Measurements from ENCODE around the gene ISLR2.

ISLR2 gene

DNA sequence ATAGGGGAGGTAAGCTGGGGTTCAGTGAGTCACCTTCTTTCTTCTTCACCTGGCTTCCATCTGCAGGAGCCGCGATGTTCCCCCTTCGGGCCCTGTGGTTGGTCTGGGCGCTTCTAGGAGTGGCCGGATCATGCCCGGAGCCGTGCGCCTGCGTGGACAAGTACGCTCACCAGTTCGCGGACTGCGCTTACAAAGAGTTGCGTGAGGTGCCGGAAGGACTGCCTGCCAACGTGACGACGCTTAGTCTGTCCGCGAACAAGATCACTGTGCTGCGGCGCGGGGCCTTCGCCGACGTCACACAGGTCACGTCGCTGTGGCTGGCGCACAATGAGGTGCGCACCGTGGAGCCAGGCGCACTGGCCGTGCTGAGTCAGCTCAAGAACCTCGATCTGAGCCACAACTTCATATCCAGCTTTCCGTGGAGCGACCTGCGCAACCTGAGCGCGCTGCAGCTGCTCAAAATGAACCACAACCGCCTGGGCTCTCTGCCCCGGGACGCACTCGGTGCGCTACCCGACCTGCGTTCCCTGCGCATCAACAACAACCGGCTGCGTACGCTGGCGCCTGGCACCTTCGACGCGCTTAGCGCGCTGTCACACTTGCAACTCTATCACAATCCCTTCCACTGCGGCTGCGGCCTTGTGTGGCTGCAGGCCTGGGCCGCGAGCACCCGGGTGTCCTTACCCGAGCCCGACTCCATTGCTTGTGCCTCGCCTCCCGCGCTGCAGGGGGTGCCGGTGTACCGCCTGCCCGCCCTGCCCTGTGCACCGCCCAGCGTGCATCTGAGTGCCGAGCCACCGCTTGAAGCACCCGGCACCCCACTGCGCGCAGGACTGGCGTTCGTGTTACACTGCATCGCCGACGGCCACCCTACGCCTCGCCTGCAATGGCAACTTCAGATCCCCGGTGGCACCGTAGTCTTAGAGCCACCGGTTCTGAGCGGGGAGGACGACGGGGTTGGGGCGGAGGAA is 2.6 kb downstream of the ISLR2 start:
- H3F3A ChIP-seq (ENCODE audit: insufficient read depth, low read length) = no peaks in the 10 kb centered on the region
- no peaks in the 10 kb centered on the region for H3K9me2 ChIP-seq (ENCODE audit: low read depth, low read length)
- no peak overlapping the region for H2AFZ ChIP-seq (ENCODE audit: low read length)
- no peaks in the 10 kb centered on the region for H4K20me1 ChIP-seq (ENCODE audit: insufficient read depth, low read length)
- H3K27ac ChIP-seq (ENCODE audit: low read depth, low read length, poor library complexity, severe bottlenecking) = no peak overlapping the region
- no peak overlapping the region for H3K4me2 ChIP-seq (ENCODE audit: low read length)
- no peaks in the 10 kb centered on the region for H3K4me1 ChIP-seq (ENCODE audit: insufficient read depth, low read length, severe bottlenecking)
- no peaks in the 10 kb centered on the region for H3K36me3 ChIP-seq (ENCODE audit: insufficient read depth, low read length)
- H3K9me3 ChIP-seq (ENCODE audit: low read length) = no peaks in the 10 kb centered on the region
- no peaks in the 10 kb centered on the region for H3K79me2 ChIP-seq (ENCODE audit: insufficient read depth, low read length)
- H3K9ac ChIP-seq (ENCODE audit: low read length) = no peak overlapping the region
- H3K4me3 ChIP-seq (ENCODE audit: low read depth, low read length, poor library complexity, severe bottlenecking) = no peak overlapping the region
- H3K27me3 ChIP-seq (ENCODE audit: insufficient read depth, low read length) = no peaks in the 10 kb centered on the region
- TF ChIP-seq EZH2 (IDR thresholded peaks at IDR 0.05; ENCODE audit: borderline replicate concordance, low read length) = no peak
- TF ChIP-seq, protein P1, sequence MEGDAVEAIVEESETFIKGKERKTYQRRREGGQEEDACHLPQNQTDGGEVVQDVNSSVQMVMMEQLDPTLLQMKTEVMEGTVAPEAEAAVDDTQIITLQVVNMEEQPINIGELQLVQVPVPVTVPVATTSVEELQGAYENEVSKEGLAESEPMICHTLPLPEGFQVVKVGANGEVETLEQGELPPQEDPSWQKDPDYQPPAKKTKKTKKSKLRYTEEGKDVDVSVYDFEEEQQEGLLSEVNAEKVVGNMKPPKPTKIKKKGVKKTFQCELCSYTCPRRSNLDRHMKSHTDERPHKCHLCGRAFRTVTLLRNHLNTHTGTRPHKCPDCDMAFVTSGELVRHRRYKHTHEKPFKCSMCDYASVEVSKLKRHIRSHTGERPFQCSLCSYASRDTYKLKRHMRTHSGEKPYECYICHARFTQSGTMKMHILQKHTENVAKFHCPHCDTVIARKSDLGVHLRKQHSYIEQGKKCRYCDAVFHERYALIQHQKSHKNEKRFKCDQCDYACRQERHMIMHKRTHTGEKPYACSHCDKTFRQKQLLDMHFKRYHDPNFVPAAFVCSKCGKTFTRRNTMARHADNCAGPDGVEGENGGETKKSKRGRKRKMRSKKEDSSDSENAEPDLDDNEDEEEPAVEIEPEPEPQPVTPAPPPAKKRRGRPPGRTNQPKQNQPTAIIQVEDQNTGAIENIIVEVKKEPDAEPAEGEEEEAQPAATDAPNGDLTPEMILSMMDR (IDR thresholded peaks at IDR 0.05; ENCODE audit: low read length) = no peak

DNA sequence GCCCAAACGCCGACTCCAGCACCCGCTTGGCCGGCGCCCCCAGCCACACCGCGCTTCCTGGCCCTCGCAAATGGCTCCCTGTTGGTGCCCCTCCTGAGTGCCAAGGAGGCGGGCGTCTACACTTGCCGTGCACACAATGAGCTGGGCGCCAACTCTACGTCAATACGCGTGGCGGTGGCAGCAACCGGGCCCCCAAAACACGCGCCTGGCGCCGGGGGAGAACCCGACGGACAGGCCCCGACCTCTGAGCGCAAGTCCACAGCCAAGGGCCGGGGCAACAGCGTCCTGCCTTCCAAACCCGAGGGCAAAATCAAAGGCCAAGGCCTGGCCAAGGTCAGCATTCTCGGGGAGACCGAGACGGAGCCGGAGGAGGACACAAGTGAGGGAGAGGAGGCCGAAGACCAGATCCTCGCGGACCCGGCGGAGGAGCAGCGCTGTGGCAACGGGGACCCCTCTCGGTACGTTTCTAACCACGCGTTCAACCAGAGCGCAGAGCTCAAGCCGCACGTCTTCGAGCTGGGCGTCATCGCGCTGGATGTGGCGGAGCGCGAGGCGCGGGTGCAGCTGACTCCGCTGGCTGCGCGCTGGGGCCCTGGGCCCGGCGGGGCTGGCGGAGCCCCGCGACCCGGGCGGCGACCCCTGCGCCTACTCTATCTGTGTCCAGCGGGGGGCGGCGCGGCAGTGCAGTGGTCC is 3.5 kb downstream of the ISLR2 start:
- TF ChIP-seq EZH2 (IDR thresholded peaks at IDR 0.05; ENCODE audit: borderline replicate concordance, low read length) = no peak
- TF ChIP-seq, protein P1 (IDR thresholded peaks at IDR 0.05; ENCODE audit: low read length) = no peak
- Histone ChIP-seq H3K9me2 (ENCODE audit: low read depth, low read length) (no peaks in the 10 kb centered on the region), H4K20me1 (ENCODE audit: insufficient read depth, low read length) (no peaks in the 10 kb centered on the region), H3K27me3 (ENCODE audit: insufficient read depth, low read length) (no peaks in the 10 kb centered on the region; the same call in 1 of the 2 replicates), H3K36me3 (ENCODE audit: insufficient read depth, low read length) (no peaks in the 10 kb centered on the region), H3K9ac (ENCODE audit: low read length) (no peak overlapping the region), H3K4me3 (ENCODE audit: low read depth, low read length, poor library complexity, severe bottlenecking) (no peak overlapping the region), H3K79me2 (ENCODE audit: insufficient read depth, low read length) (no peaks in the 10 kb centered on the region), H3F3A (ENCODE audit: insufficient read depth, low read length) (no peaks in the 10 kb centered on the region), H3K9me3 (ENCODE audit: low read length) (no peaks in the 10 kb centered on the region), H3K4me1 (ENCODE audit: insufficient read depth, low read length, severe bottlenecking) (no peaks in the 10 kb centered on the region), H3K4me2 (ENCODE audit: low read length) (no peak overlapping the region), H2AFZ (ENCODE audit: low read length) (no peak overlapping the region), H3K27ac (ENCODE audit: low read depth, low read length, poor library complexity, severe bottlenecking) (no peak overlapping the region)

DNA sequence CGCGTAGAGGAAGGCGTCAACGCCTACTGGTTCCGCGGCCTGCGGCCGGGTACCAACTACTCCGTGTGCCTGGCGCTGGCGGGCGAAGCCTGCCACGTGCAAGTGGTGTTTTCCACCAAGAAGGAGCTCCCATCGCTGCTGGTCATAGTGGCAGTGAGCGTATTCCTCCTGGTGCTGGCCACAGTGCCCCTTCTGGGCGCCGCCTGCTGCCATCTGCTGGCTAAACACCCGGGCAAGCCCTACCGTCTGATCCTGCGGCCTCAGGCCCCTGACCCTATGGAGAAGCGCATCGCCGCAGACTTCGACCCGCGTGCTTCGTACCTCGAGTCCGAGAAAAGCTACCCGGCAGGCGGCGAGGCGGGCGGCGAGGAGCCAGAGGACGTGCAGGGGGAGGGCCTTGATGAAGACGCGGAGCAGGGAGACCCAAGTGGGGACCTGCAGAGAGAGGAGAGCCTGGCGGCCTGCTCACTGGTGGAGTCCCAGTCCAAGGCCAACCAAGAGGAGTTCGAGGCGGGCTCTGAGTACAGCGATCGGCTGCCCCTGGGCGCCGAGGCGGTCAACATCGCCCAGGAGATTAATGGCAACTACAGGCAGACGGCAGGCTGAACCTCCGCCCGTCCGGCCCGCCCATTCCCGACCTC is 4.1 kb downstream of the ISLR2 start:
- Histone ChIP-seq H3K27me3 (ENCODE audit: insufficient read depth, low read length) (no peaks in the 10 kb centered on the region; the same call in 1 of the 2 replicates), H3F3A (ENCODE audit: insufficient read depth, low read length) (no peaks in the 10 kb centered on the region), H3K36me3 (ENCODE audit: insufficient read depth, low read length) (no peaks in the 10 kb centered on the region), H3K9ac (ENCODE audit: low read length) (no peak overlapping the region), H3K4me3 (ENCODE audit: low read depth, low read length, poor library complexity, severe bottlenecking) (no peak overlapping the region), H3K79me2 (ENCODE audit: insufficient read depth, low read length) (no peaks in the 10 kb centered on the region), H3K4me1 (ENCODE audit: insufficient read depth, low read length, severe bottlenecking) (no peaks in the 10 kb centered on the region), H2AFZ (ENCODE audit: low read length) (no peak overlapping the region), H4K20me1 (ENCODE audit: insufficient read depth, low read length) (no peaks in the 10 kb centered on the region), H3K9me3 (ENCODE audit: low read length) (no peaks in the 10 kb centered on the region), H3K27ac (ENCODE audit: low read depth, low read length, poor library complexity, severe bottlenecking) (no peak overlapping the region), H3K4me2 (ENCODE audit: low read length) (no peak overlapping the region), H3K9me2 (ENCODE audit: low read depth, low read length) (no peaks in the 10 kb centered on the region)
- TF ChIP-seq, protein P1 (IDR thresholded peaks at IDR 0.05; ENCODE audit: low read length) = no peak
- TF ChIP-seq EZH2 (IDR thresholded peaks at IDR 0.05; ENCODE audit: borderline replicate concordance, low read length) = no peak

Measured in OCI-LY1 (cell line).